Measurements from ENCODE around the gene HIVEP3. TPM values are rescaled to one million over a fixed set of nuclear protein-coding genes. Genes with fewer than 3 reads are reported as not detected.

Gene HIVEP3
- total RNA-seq, 1 donor from 2014 or later: 5.8 TPM

- Histone ChIP-seq H3K4me3 (ENCODE audit: low read depth, low read length) (no peak overlapping the region), H3K36me3 (ENCODE audit: control insufficient read depth, insufficient read depth, low read length) (no peaks in the 10 kb centered on the region), H3K27me3 (ENCODE audit: control insufficient read depth, insufficient read depth, low read length) (no peaks in the 10 kb centered on the region)
- TF ChIP-seq, protein P1, sequence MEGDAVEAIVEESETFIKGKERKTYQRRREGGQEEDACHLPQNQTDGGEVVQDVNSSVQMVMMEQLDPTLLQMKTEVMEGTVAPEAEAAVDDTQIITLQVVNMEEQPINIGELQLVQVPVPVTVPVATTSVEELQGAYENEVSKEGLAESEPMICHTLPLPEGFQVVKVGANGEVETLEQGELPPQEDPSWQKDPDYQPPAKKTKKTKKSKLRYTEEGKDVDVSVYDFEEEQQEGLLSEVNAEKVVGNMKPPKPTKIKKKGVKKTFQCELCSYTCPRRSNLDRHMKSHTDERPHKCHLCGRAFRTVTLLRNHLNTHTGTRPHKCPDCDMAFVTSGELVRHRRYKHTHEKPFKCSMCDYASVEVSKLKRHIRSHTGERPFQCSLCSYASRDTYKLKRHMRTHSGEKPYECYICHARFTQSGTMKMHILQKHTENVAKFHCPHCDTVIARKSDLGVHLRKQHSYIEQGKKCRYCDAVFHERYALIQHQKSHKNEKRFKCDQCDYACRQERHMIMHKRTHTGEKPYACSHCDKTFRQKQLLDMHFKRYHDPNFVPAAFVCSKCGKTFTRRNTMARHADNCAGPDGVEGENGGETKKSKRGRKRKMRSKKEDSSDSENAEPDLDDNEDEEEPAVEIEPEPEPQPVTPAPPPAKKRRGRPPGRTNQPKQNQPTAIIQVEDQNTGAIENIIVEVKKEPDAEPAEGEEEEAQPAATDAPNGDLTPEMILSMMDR (IDR thresholded peaks at IDR 0.05; ENCODE audit: insufficient read depth, low read length, poor library complexity, severe bottlenecking): no peak
- no peak for DNase-seq (ENCODE audit: low read depth)
Measured at GRCh38 chr1:41524676-41525675, 393.7 kb downstream of the HIVEP3 start.

DNA sequence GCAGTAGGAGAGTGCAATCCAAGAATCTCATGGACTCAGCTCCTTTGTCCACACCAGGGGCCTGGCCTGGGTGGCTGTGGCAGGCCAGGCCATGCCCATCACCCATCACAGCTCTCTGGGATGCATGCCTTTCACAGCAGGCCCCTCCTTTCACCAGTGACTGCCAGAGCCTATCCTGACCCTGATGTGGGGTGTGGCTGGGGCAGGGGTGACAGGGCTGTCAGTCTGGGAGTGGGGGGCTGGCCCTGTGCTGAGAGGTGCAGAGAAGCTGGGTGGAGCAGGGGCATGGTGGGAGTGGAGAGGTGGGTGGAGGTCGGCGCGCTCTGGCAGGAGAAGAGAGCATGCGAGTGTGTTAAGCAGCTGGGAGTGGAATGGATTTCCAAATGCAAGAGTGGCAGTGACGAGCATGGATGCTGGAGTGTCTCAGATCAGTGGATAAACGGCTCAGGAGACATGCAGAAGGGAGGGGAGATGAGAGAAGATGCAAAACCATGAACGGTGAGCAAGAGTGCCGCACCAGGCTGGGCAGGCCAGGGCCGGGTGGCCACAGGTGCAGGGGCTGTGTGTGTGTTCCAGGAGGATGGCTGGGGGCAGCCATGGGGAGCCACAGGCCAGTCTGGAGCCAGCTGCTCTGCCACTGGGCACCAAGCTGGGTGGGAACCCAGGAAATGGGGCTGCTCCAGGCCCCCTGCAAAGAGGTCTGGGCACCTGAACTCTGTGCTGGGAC, 394.6 kb downstream of the HIVEP3 start:
- TF ChIP-seq, protein P1 (IDR thresholded peaks at IDR 0.05; ENCODE audit: insufficient read depth, low read length, poor library complexity, severe bottlenecking): no peak
- Histone ChIP-seq H3K36me3 (ENCODE audit: control insufficient read depth, insufficient read depth, low read length) (no peaks in the 10 kb centered on the region), H3K4me3 (ENCODE audit: low read depth, low read length) (no peak overlapping the region), H3K27me3 (ENCODE audit: control insufficient read depth, insufficient read depth, low read length) (no peaks in the 10 kb centered on the region)
- no peak for DNase-seq (ENCODE audit: low read depth)

GRCh38 chr1:41523071-41523470, 395.7 kb downstream of the HIVEP3 start:
- no peak for DNase-seq (ENCODE audit: low read depth)
- TF ChIP-seq, protein P1 (IDR thresholded peaks at IDR 0.05; ENCODE audit: insufficient read depth, low read length, poor library complexity, severe bottlenecking): no peak
- no peaks in the 10 kb centered on the region for H3K27me3 ChIP-seq (ENCODE audit: control insufficient read depth, insufficient read depth, low read length)
- no peaks in the 10 kb centered on the region for H3K36me3 ChIP-seq (ENCODE audit: control insufficient read depth, insufficient read depth, low read length)
- no peak overlapping the region for H3K4me3 ChIP-seq (ENCODE audit: low read depth, low read length)

GRCh38 chr1:41521766-41522165, 397.0 kb downstream of the HIVEP3 start:
- TF ChIP-seq, protein P1 (IDR thresholded peaks at IDR 0.05; ENCODE audit: insufficient read depth, low read length, poor library complexity, severe bottlenecking): no peak
- Histone ChIP-seq H3K27me3 (ENCODE audit: control insufficient read depth, insufficient read depth, low read length) (no peaks in the 10 kb centered on the region), H3K36me3 (ENCODE audit: control insufficient read depth, insufficient read depth, low read length) (no peaks in the 10 kb centered on the region), H3K4me3 (ENCODE audit: low read depth, low read length) (no peak overlapping the region)
- no peak for DNase-seq (ENCODE audit: low read depth)

DNA sequence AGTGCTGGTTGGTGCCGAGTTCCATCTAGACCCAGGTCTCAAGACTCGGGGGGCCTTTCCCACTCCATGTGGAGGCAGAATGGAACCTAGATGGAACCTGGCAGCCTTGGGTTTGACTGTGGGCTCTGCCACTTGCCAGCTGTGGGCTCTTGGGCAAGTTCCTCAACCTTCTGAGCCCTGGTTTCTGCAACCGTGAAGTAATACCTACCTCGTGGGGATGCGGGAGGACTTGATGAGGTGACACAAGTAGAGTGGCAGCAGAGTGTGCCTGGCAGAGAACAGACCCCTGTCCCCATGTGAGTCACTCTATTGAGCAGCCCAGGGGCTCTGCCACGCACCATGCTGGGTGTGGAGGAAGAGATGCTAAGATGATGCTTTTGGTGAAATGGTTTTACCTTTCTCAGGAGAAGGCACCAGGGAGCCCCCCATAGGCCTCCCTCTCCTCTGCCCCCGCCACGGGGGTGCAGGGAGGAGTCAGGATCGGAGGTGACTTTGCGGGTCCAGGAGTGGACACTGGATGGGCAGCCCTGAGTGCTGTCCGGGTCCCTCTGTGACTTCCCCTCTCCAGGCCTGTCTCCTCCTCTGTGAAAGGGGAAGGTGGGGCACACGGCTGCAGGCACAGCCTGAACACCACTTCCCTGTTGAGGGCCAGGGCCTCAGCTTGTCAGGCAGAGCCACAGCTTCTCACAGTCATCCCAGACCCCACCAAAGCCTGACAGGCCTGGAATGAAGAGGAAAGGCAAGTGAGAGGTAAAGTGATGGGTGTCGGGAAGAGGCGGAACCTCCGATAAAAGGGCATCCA, 397.6 kb downstream of the HIVEP3 start:
- Histone ChIP-seq H3K4me3 (ENCODE audit: low read depth, low read length) (no peak overlapping the region), H3K27me3 (ENCODE audit: control insufficient read depth, insufficient read depth, low read length) (no peaks in the 10 kb centered on the region), H3K36me3 (ENCODE audit: control insufficient read depth, insufficient read depth, low read length) (no peaks in the 10 kb centered on the region)
- no peak for DNase-seq (ENCODE audit: low read depth)
- TF ChIP-seq, protein P1 (IDR thresholded peaks at IDR 0.05; ENCODE audit: insufficient read depth, low read length, poor library complexity, severe bottlenecking): no peak
